Vagina (tissue), 2 donors: ENCODE data around the gene EPN2.

Source experiments
- POLR2A ChIP-seq, 2 donors: fragments of 450-650 bp; IDR thresholded peaks; one replicate each; pipeline ENCODE4 v1.6.1; 2017; ENCODE audit warnings: antibody characterized with exemption in 2 of 2, mild to moderate bottlenecking in 2 of 2, moderate library complexity in 2 of 2
- TF ChIP-seq, protein P1 (sequence below), 3 experiments: fragments of 450-650 bp in 2 of 3; fragments of 200-600 bp in 1 of 3; sonication (generic) in 1 of 3; IDR thresholded peaks; one replicate each; pipeline ENCODE4 v1.5.1; 2017 to 2019; ENCODE audit warnings: antibody characterized with exemption in 3 of 3, mild to moderate bottlenecking in 2 of 3, moderate library complexity in 2 of 3

DNA sequence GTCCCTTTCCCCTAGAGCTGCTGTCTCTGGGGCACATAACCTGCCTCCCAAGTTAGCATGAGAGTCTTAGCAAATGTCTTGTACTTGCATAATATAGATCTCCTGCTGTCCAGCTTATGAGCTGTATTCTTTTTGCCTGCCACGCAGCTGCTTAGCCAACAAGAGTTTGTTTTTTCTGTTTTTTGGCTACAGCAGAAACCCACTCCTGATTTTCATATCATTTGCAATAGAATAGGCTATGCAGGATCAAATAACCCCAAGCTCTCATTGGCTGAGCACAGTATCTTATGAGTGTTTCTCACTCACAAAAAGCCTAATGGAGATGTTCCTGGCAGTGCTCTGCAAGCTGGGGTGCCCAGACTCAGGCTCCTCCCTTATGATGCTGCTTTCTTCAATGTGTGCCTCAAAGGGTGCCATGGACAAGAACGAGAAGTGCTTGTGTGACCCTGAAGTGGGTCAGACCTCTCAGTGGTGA is 102.2 kb downstream of the EPN2 start:
- TF ChIP-seq, protein P1, sequence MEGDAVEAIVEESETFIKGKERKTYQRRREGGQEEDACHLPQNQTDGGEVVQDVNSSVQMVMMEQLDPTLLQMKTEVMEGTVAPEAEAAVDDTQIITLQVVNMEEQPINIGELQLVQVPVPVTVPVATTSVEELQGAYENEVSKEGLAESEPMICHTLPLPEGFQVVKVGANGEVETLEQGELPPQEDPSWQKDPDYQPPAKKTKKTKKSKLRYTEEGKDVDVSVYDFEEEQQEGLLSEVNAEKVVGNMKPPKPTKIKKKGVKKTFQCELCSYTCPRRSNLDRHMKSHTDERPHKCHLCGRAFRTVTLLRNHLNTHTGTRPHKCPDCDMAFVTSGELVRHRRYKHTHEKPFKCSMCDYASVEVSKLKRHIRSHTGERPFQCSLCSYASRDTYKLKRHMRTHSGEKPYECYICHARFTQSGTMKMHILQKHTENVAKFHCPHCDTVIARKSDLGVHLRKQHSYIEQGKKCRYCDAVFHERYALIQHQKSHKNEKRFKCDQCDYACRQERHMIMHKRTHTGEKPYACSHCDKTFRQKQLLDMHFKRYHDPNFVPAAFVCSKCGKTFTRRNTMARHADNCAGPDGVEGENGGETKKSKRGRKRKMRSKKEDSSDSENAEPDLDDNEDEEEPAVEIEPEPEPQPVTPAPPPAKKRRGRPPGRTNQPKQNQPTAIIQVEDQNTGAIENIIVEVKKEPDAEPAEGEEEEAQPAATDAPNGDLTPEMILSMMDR (IDR thresholded peaks at IDR 0.05): no peak
- TF ChIP-seq POLR2A (IDR thresholded peaks at IDR 0.05): no peak
